HepG2 (cell line): Measurements from ENCODE around the gene FCHSD1.

Experiments
- AHR ChIP-seq: IDR thresholded peaks from 2 replicates; pipeline ENCODE4 v1.6.1; 2018; ENCODE audit warnings: missing genetic modification reagents, missing compliant biosample characterization
- CTCF ChIP-seq: sonication (generic); formaldehyde crosslinking; IDR thresholded peaks from 2 replicates; pipeline ENCODE4 v1.5.0; 2020; ENCODE audit warnings: mild to moderate bottlenecking, missing genetic modification reagents, moderate library complexity
- REST ChIP-seq, 2 experiments: IDR thresholded peaks; 2 replicates each; pipeline ENCODE4 v1.6.1; 2011 to 2012; ENCODE audit warnings: low read length in 2 of 2, borderline replicate concordance in 1 of 2, low read depth in 1 of 2, mild to moderate bottlenecking in 1 of 2, moderate library complexity in 1 of 2

GRCh38 chr5:141603923-141604717 lies 47.1 kb downstream of the FCHSD1 start:
- TF ChIP-seq REST (IDR thresholded peaks at IDR 0.05; ENCODE audit: borderline replicate concordance in 1 of 2, low read depth in 1 of 2, low read length in 2 of 2) (no peak), AHR (no peak), CTCF (CRISPR knock-in tag) (no peak)
